ENCODE data around the gene OOSP1. TPM values are rescaled to one million over a fixed set of nuclear protein-coding genes. Genes with fewer than 3 reads are reported as not detected.

The OOSP1 gene, protein sequence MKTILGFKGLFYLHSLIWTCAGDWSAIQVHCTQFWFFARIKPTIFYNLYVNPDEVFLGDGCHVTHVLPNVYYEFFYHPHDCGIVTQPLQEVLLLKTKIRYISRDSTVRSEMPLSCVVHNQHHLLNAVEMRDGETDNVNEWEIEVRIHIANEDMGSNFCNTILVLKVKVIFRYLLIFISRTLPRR
- total RNA-seq (2022) (not detected in 2 replicates), Bru-seq, nascent RNA (percentile 21 among the genes with signal in this experiment), BruChase-seq, experiment 1, labeled RNA remaining after a 6-hour chase (percentile 19 among the genes with signal in this experiment), BruChase-seq, experiment 2, labeled RNA remaining after a 2-hour chase (percentile 28 among the genes with signal in this experiment)
- long read RNA-seq = 0 reads

DNA sequence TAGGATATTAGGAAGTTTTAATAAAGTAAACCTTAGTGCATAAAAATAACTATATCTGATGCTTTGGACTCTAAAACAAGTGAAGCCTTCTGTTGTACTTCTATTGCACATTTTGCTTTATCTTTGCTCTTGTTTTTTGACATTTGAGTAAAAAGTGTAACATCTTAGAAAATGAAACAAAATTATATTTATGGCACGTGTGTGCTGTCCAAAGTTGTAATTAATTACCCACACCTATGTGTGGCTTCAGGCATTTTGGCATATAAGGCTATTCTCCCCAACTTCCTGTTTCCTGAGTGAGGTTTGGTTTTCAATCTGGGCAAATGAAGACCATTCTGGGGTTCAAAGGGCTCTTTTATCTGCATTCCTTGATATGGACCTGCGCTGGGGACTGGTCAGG is at the start of gene OOSP1:
Gene OOSP1, plus strand, starts transcription at position 301 of the 400 bp plus-strand sequence. Its CDS starts 23 bp downstream, at position 324.
- TF ChIP-seq, protein P1, sequence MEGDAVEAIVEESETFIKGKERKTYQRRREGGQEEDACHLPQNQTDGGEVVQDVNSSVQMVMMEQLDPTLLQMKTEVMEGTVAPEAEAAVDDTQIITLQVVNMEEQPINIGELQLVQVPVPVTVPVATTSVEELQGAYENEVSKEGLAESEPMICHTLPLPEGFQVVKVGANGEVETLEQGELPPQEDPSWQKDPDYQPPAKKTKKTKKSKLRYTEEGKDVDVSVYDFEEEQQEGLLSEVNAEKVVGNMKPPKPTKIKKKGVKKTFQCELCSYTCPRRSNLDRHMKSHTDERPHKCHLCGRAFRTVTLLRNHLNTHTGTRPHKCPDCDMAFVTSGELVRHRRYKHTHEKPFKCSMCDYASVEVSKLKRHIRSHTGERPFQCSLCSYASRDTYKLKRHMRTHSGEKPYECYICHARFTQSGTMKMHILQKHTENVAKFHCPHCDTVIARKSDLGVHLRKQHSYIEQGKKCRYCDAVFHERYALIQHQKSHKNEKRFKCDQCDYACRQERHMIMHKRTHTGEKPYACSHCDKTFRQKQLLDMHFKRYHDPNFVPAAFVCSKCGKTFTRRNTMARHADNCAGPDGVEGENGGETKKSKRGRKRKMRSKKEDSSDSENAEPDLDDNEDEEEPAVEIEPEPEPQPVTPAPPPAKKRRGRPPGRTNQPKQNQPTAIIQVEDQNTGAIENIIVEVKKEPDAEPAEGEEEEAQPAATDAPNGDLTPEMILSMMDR (IDR thresholded peaks at IDR 0.05; ENCODE audit: unreplicated experiment) = no peak
- intact Hi-C loops (cut with micrococcal nuclease; ENCODE audit: unreplicated experiment) = no loop called here
- Mint-ChIP-seq H3K27me3 (ENCODE audit: unreplicated experiment) (no peaks in the 10 kb centered on the region), H3K36me3 (ENCODE audit: insufficient read depth, unreplicated experiment) (no peaks in the 10 kb centered on the region), H3K9me3 (ENCODE audit: low read depth, unreplicated experiment) (no peaks in the 10 kb centered on the region), H3K4me3 (ENCODE audit: low read depth, unreplicated experiment) (no peak within 1 kb of the TSS), H3K4me1 (ENCODE audit: low read depth, unreplicated experiment) (no peaks in the 10 kb centered on the region), H3K27ac (ENCODE audit: unreplicated experiment) (no peak within 1 kb of the TSS)
- CTCF ChIA-PET = no interaction called here
- BruUV-seq (replicated peaks) = no TSS peak
- no peak for DNase-seq

DNA sequence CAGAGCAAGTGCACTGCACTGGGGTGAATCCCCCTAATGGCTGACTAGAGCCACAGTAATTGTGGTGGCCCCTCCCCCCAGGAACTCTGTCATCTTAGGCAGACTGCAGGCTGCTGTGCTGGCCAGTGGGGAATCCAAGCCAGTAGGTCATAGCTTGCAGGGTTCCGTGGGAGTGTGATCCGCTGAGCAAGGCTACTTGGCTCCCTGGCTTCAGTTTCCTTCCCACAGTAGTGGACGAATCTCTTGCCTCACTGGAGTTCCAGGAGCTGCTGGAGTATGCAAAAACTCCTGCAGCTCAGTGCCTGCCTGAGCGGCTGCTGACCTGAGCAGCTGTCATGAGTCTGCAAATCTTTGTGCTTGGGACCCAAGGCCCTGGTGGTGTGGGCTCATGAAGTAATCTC is 46.5 kb upstream of the OOSP1 start:
- intact Hi-C loops (cut with micrococcal nuclease; ENCODE audit: unreplicated experiment) = no loop called here
- Mint-ChIP-seq H3K27ac (ENCODE audit: unreplicated experiment) (no peak overlapping the region), H3K36me3 (ENCODE audit: insufficient read depth, unreplicated experiment) (no peaks in the 10 kb centered on the region), H3K27me3 (ENCODE audit: unreplicated experiment) (no peaks in the 10 kb centered on the region), H3K4me3 (ENCODE audit: low read depth, unreplicated experiment) (no peak overlapping the region), H3K4me1 (ENCODE audit: low read depth, unreplicated experiment) (no peaks in the 10 kb centered on the region), H3K9me3 (ENCODE audit: low read depth, unreplicated experiment) (peaks cover 16% of the 10 kb centered on the region)
- no TSS peak for BruUV-seq (replicated peaks)
- DNase-seq = no peak
- TF ChIP-seq, protein P1 (IDR thresholded peaks at IDR 0.05; ENCODE audit: unreplicated experiment) = no peak
- CTCF ChIA-PET = interaction anchor here (1.1 kb wide), 1 partner anchor 10 kb away, joined by 3 read pairs; no protein-coding TSS in a partner anchor

DNA sequence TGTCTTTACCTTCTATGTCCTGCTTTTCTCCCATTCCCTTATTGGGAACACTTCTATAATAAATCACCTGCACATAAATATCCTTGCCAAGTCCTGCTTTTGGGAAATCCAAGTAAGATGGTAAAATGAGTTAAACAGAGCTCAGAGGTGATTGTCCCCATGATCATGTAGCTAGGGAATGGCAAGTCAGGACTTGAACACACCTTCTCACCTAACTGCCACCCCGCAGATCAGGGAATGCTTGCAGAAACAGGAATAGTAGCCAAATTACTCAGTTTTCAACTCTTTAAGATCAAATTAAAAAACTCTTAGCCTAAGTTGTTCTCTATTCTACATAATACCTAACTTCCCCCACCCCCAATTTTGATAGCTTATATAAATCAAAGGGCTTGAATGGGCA is 43.6 kb upstream of the OOSP1 start:
- H3K27me3 Mint-ChIP-seq (ENCODE audit: unreplicated experiment) = no peaks in the 10 kb centered on the region

DNA sequence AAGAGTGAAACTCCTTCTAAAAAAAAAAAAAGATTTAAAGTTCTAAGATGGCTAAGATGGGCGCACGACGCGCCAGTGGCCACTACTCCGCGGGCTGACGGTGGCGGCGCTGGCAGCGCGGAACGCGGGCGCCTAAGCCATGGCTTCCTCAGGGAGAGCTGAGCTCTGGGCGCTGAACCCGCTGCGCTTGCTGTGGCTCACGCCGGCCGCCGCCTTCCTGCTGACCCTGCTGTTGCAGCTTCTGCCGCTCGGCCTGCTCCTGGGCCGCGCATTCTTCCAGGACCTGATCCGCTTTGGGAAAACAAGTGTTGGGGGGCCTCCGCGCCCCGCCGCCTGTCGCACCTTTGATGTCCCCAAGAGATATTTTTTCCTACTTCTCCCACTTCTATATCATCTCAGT is 40.2 kb upstream of the OOSP1 start:
- Mint-ChIP-seq H3K4me1 (ENCODE audit: low read depth, unreplicated experiment) (no peaks in the 10 kb centered on the region), H3K27me3 (ENCODE audit: unreplicated experiment) (no peaks in the 10 kb centered on the region), H3K27ac (ENCODE audit: unreplicated experiment) (no peak overlapping the region), H3K4me3 (ENCODE audit: low read depth, unreplicated experiment) (no peak overlapping the region), H3K9me3 (ENCODE audit: low read depth, unreplicated experiment) (peaks cover 4% of the 10 kb centered on the region), H3K36me3 (ENCODE audit: insufficient read depth, unreplicated experiment) (no peaks in the 10 kb centered on the region)
- BruUV-seq (replicated peaks) = no TSS peak
- CTCF ChIA-PET = no interaction called here
- TF ChIP-seq, protein P1 (IDR thresholded peaks at IDR 0.05; ENCODE audit: unreplicated experiment) = no peak
- no peak for DNase-seq
- intact Hi-C loops (cut with micrococcal nuclease; ENCODE audit: unreplicated experiment) = no loop called here

More for the DNA sequence above, 43.6 kb upstream of the OOSP1 start:
- TF ChIP-seq, protein P1 (IDR thresholded peaks at IDR 0.05; ENCODE audit: unreplicated experiment) = no peak
- Mint-ChIP-seq H3K4me1 (ENCODE audit: low read depth, unreplicated experiment) (no peaks in the 10 kb centered on the region), H3K27ac (ENCODE audit: unreplicated experiment) (no peak overlapping the region), H3K4me3 (ENCODE audit: low read depth, unreplicated experiment) (no peak overlapping the region), H3K9me3 (ENCODE audit: low read depth, unreplicated experiment) (peaks cover 7% of the 10 kb centered on the region), H3K36me3 (ENCODE audit: insufficient read depth, unreplicated experiment) (no peaks in the 10 kb centered on the region)
- CTCF ChIA-PET = no interaction called here
- no TSS peak for BruUV-seq (replicated peaks)
- intact Hi-C loops (cut with micrococcal nuclease; ENCODE audit: unreplicated experiment) = no loop called here
- no peak for DNase-seq
